ENCODE data around the gene PTGFRN.

Gene PTGFRN

DNA sequence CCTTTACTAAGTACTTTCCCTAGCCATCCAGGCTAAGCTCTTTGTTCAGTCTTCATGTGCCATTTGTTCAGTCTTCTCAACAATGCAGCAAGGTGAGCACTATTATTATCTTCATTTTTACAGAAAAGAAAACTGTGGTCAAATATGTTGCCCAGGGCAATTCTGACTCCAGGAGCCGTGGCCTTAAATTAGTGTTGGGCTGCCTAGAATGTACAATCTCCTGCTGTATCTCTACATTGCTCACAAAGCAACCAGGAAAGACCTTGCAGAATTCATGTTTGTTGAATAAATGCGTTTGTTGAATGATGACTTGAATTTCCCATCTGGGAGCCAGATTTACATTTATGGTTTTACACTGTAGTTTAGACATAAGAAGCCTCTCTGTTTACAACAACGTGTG lies 106.0 kb downstream of the PTGFRN start:
- WGBS, 2 donors (ENCODE audit: extremely low coverage in 2 of 2, insufficient read length in 2 of 2, insufficient replicate concordance in 1 of 2) = no CpG with 5 or more reads among the region's 3 CpGs
- no peak for DNase-seq (ENCODE audit: low spot score)
- H3K36me3 ChIP-seq (replicated peaks in 1 of 2; ENCODE audit: control insufficient read depth in 2 of 2, insufficient read depth in 2 of 2, low read length in 2 of 2) = no peaks in the 10 kb centered on the region

DNA sequence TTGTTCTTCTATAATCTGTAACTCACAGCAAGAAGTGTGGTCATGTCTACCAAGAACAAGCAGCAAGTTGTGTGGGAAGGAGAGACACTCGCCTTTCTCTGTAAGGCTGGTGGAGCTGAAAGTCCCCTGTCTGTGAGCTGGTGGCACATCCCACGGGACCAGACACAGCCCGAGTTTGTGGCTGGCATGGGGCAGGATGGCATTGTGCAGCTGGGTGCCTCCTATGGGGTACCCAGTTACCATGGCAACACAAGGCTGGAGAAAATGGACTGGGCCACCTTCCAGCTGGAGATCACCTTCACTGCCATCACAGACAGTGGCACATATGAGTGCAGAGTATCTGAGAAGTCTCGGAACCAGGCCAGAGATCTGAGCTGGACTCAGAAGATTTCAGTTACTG lies 107.3 kb downstream of the PTGFRN start:
- H2BK12ac ChIP-seq (ENCODE audit: low read length) = no peak overlapping the region
- H3K9me3 ChIP-seq (replicated peaks in 1 of 2; ENCODE audit: control insufficient read depth in 2 of 2, insufficient read depth in 1 of 2, low read depth in 1 of 2, low read length in 2 of 2) = no peaks in the 10 kb centered on the region
- no CpG with 5 or more reads among the region's 4 CpGs for WGBS, 2 donors (ENCODE audit: extremely low coverage in 2 of 2, insufficient read length in 2 of 2, insufficient replicate concordance in 1 of 2)
- H2AK5ac ChIP-seq (ENCODE audit: low read depth, low read length) = no peak overlapping the region
- no peak overlapping the region for H4K91ac ChIP-seq (ENCODE audit: low read depth, low read length, poor library complexity)
- H3K4me3 ChIP-seq (ENCODE audit: low read length in 2 of 2) = no peak overlapping the region
- peaks cover 0 to 2% of the 10 kb centered on the region in 2 donors for H3K4me1 ChIP-seq (ENCODE audit: control insufficient read depth in 2 of 2, insufficient read depth in 1 of 2, low read depth in 1 of 2, low read length in 2 of 2)
- no peak overlapping the region for H2BK5ac ChIP-seq (ENCODE audit: low read length)
- H3K18ac ChIP-seq (ENCODE audit: low read length) = no peak overlapping the region
- no peak overlapping the region for H2BK15ac ChIP-seq (ENCODE audit: low read length)
- no peak overlapping the region for H3K9ac ChIP-seq (ENCODE audit: low read depth, low read length, poor library complexity)
- no peak overlapping the region for H3K23ac ChIP-seq (ENCODE audit: low read depth, low read length, poor library complexity)
- no peak overlapping the region for H4K8ac ChIP-seq (ENCODE audit: low read depth, low read length)
- no peak overlapping the region for H3K27ac ChIP-seq (replicated peaks; ENCODE audit: low read length)
- H2BK120ac ChIP-seq (ENCODE audit: low read depth, low read length) = no peak overlapping the region
- H3K14ac ChIP-seq (ENCODE audit: low read length) = no peak overlapping the region
- H3K36me3 ChIP-seq (replicated peaks in 1 of 2; ENCODE audit: control insufficient read depth in 2 of 2, insufficient read depth in 2 of 2, low read length in 2 of 2) = no peaks in the 10 kb centered on the region
- no peak for DNase-seq (ENCODE audit: low spot score)
- H2AFZ ChIP-seq (ENCODE audit: low read length) = no peak overlapping the region
- no peaks in the 10 kb centered on the region for H3K27me3 ChIP-seq (ENCODE audit: control insufficient read depth in 3 of 3, insufficient read depth in 3 of 3, low read depth in 1 of 3, low read length in 3 of 3)
- H3K4me2 ChIP-seq (ENCODE audit: insufficient read depth, low read length, poor library complexity, severe bottlenecking) = no peak overlapping the region
- H3K4ac ChIP-seq (ENCODE audit: low read length) = no peak overlapping the region
- no peaks in the 10 kb centered on the region for H3K79me1 ChIP-seq (ENCODE audit: low read depth, low read length)

More for the DNA sequence above, 106.0 kb downstream of the PTGFRN start:
- no peak overlapping the region for H2BK12ac ChIP-seq (ENCODE audit: low read length)
- peaks cover under 1 to 2% of the 10 kb centered on the region in 2 donors for H3K4me1 ChIP-seq (ENCODE audit: control insufficient read depth in 2 of 2, insufficient read depth in 1 of 2, low read depth in 1 of 2, low read length in 2 of 2)
- no peak overlapping the region for H3K27ac ChIP-seq (replicated peaks; ENCODE audit: low read length)
- no peak overlapping the region for H3K9ac ChIP-seq (ENCODE audit: low read depth, low read length, poor library complexity)
- no peak overlapping the region for H3K4me2 ChIP-seq (ENCODE audit: insufficient read depth, low read length, poor library complexity, severe bottlenecking)
- no peak overlapping the region for H3K14ac ChIP-seq (ENCODE audit: low read length)
- H3K4ac ChIP-seq (ENCODE audit: low read length) = no peak overlapping the region
- H2BK120ac ChIP-seq (ENCODE audit: low read depth, low read length) = no peak overlapping the region
- no peak overlapping the region for H2BK5ac ChIP-seq (ENCODE audit: low read length)
- H2AFZ ChIP-seq (ENCODE audit: low read length) = no peak overlapping the region
- no peaks in the 10 kb centered on the region for H3K27me3 ChIP-seq (ENCODE audit: control insufficient read depth in 3 of 3, insufficient read depth in 3 of 3, low read depth in 1 of 3, low read length in 3 of 3)
- no peak overlapping the region for H2BK15ac ChIP-seq (ENCODE audit: low read length)
- H3K18ac ChIP-seq (ENCODE audit: low read length) = no peak overlapping the region
- H4K8ac ChIP-seq (ENCODE audit: low read depth, low read length) = no peak overlapping the region
- no peak overlapping the region for H3K4me3 ChIP-seq (ENCODE audit: low read length in 2 of 2)
- H4K91ac ChIP-seq (ENCODE audit: low read depth, low read length, poor library complexity) = no peak overlapping the region
- no peak overlapping the region for H3K23ac ChIP-seq (ENCODE audit: low read depth, low read length, poor library complexity)
- no peaks in the 10 kb centered on the region for H3K9me3 ChIP-seq (replicated peaks in 1 of 2; ENCODE audit: control insufficient read depth in 2 of 2, insufficient read depth in 1 of 2, low read depth in 1 of 2, low read length in 2 of 2)
- H2AK5ac ChIP-seq (ENCODE audit: low read depth, low read length) = no peak overlapping the region
- H3K79me1 ChIP-seq (ENCODE audit: low read depth, low read length) = no peaks in the 10 kb centered on the region

DNA sequence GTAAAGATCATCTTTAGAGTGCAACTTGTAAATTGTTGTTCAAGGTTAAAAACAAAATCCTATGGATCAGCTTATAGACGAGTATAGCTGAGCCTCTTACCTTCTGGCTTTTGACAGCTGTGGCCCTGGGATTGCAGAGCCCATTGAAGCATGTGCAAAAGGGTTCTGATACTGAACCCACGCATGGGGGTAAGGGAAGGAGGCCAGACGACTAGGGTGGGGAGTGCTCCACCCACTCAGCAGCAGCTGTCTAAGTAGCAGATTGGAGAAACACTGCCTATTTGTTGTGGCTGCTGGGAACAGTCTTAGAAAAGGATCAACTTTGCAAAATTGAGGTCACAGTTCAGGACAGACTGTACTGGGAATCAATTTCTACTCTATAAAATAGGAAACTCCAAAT lies 107.9 kb downstream of the PTGFRN start:
- Histone ChIP-seq H3K4me1 (ENCODE audit: control insufficient read depth in 2 of 2, insufficient read depth in 1 of 2, low read depth in 1 of 2, low read length in 2 of 2) (peaks cover 0 to 2% of the 10 kb centered on the region in 2 donors), H4K91ac (ENCODE audit: low read depth, low read length, poor library complexity) (no peak overlapping the region), H3K9ac (ENCODE audit: low read depth, low read length, poor library complexity) (no peak overlapping the region), H2BK120ac (ENCODE audit: low read depth, low read length) (no peak overlapping the region), H3K9me3 (replicated peaks in 1 of 2; ENCODE audit: control insufficient read depth in 2 of 2, insufficient read depth in 1 of 2, low read depth in 1 of 2, low read length in 2 of 2) (no peaks in the 10 kb centered on the region), H3K4me2 (ENCODE audit: insufficient read depth, low read length, poor library complexity, severe bottlenecking) (no peak overlapping the region), H3K23ac (ENCODE audit: low read depth, low read length, poor library complexity) (no peak overlapping the region), H2BK15ac (ENCODE audit: low read length) (no peak overlapping the region), H3K27me3 (ENCODE audit: control insufficient read depth in 3 of 3, insufficient read depth in 3 of 3, low read depth in 1 of 3, low read length in 3 of 3) (no peaks in the 10 kb centered on the region), H4K8ac (ENCODE audit: low read depth, low read length) (no peak overlapping the region), H2AK5ac (ENCODE audit: low read depth, low read length) (no peak overlapping the region), H3K4ac (ENCODE audit: low read length) (no peak overlapping the region), H3K18ac (ENCODE audit: low read length) (no peak overlapping the region), H3K79me1 (ENCODE audit: low read depth, low read length) (no peaks in the 10 kb centered on the region), H3K36me3 (replicated peaks in 1 of 2; ENCODE audit: control insufficient read depth in 2 of 2, insufficient read depth in 2 of 2, low read length in 2 of 2) (no peaks in the 10 kb centered on the region), H3K4me3 (ENCODE audit: low read length in 2 of 2) (no peak overlapping the region), H3K27ac (replicated peaks; ENCODE audit: low read length) (no peak overlapping the region), H2BK5ac (ENCODE audit: low read length) (no peak overlapping the region), H2AFZ (ENCODE audit: low read length) (no peak overlapping the region), H3K14ac (ENCODE audit: low read length) (no peak overlapping the region), H2BK12ac (ENCODE audit: low read length) (no peak overlapping the region)
- no CpG with 5 or more reads among the region's 3 CpGs for WGBS, 2 donors (ENCODE audit: extremely low coverage in 2 of 2, insufficient read length in 2 of 2, insufficient replicate concordance in 1 of 2)
- no peak for DNase-seq (ENCODE audit: low spot score)

DNA sequence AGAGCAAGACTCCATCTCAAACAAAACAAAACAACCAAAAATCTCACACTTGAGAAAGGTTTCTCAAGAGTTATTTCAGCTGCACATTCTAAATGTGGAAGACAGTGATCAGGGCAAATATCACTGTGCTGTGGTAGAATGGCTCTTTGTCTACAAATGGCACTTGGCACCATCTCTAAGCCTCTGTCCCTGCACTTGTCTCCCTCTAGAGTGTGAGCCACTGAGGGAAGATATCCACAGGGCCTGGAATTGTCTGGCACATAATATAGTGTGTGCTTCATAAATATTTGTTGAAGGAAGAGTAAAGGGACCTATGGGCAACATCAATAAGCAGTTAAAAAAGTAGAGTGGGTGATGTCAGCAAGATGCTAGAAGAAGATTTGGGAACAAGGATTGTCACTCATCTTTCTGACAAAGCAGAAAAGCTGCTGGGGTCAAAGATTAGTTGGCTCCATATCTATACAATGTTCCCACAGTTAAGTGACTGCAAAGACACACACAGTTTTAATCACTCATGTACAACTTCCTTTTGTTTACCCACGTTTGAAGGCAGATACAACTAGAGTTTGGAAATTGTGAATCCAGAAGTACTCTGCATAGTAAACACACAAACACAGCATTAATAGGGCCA lies 110.9 kb downstream of the PTGFRN start:
- Histone ChIP-seq H3K36me3 (replicated peaks in 1 of 2; ENCODE audit: control insufficient read depth in 2 of 2, insufficient read depth in 2 of 2, low read length in 2 of 2) (no peaks in the 10 kb centered on the region), H3K4me3 (ENCODE audit: low read length in 2 of 2) (no peak overlapping the region), H3K14ac (ENCODE audit: low read length) (no peak overlapping the region), H3K9ac (ENCODE audit: low read depth, low read length, poor library complexity) (no peak overlapping the region), H2BK15ac (ENCODE audit: low read length) (no peak overlapping the region), H3K4ac (ENCODE audit: low read length) (no peak overlapping the region), H2BK12ac (ENCODE audit: low read length) (no peak overlapping the region), H2AK5ac (ENCODE audit: low read depth, low read length) (no peak overlapping the region), H3K9me3 (replicated peaks in 1 of 2; ENCODE audit: control insufficient read depth in 2 of 2, insufficient read depth in 1 of 2, low read depth in 1 of 2, low read length in 2 of 2) (no peaks in the 10 kb centered on the region), H3K4me2 (ENCODE audit: insufficient read depth, low read length, poor library complexity, severe bottlenecking) (no peak overlapping the region), H4K8ac (ENCODE audit: low read depth, low read length) (no peak overlapping the region), H3K27ac (replicated peaks; ENCODE audit: low read length) (no peak overlapping the region), H3K23ac (ENCODE audit: low read depth, low read length, poor library complexity) (no peak overlapping the region), H3K79me1 (ENCODE audit: low read depth, low read length) (no peaks in the 10 kb centered on the region), H3K4me1 (ENCODE audit: control insufficient read depth in 2 of 2, insufficient read depth in 1 of 2, low read depth in 1 of 2, low read length in 2 of 2) (peaks cover 0 to 2% of the 10 kb centered on the region in 2 donors), H3K27me3 (ENCODE audit: control insufficient read depth in 3 of 3, insufficient read depth in 3 of 3, low read depth in 1 of 3, low read length in 3 of 3) (no peaks in the 10 kb centered on the region), H2BK120ac (ENCODE audit: low read depth, low read length) (no peak overlapping the region), H3K18ac (ENCODE audit: low read length) (no peak overlapping the region), H2BK5ac (ENCODE audit: low read length) (no peak overlapping the region), H2AFZ (ENCODE audit: low read length) (no peak overlapping the region), H4K91ac (ENCODE audit: low read depth, low read length, poor library complexity) (no peak overlapping the region)
- no CpG with 5 or more reads among the region's 1 CpG for WGBS, 2 donors (ENCODE audit: extremely low coverage in 2 of 2, insufficient read length in 2 of 2, insufficient replicate concordance in 1 of 2)
- no peak for DNase-seq (ENCODE audit: low spot score)

Data from neuronal stem cell (in vitro differentiated cells).